Astrocyte (in vitro differentiated cells and primary cell): ENCODE results near the gene ZNF827. TPM values are rescaled to one million over a fixed set of nuclear protein-coding genes. Genes with fewer than 3 reads are reported as not detected.
A peak's percentile ranks its signal among the peaks of the same experiment; 100 is the strongest.
"Not testable (repeated sequence)": the region's sequence is repeated elsewhere in the genome, so short reads cannot be mapped to it uniquely, and the experiment has no call there.

Source experiments
- DNase-seq: peaks from one replicate; pipeline ENCODE4 v3.0.0-alpha.2; 2010; ENCODE audit warnings: low read depth
- FAIRE-seq: peaks from 2 replicates; lab custom pipeline; 2011; peaks lifted over from hg19 to GRCh38; lab: Jason Lieb, UNC
- H2AFZ ChIP-seq: 2 replicates; pipeline ENCODE4 v1.6.0; 2012; ENCODE audit warnings: low read depth, low read length, inconsistent platforms
- H3K27ac ChIP-seq: 2 replicates; pipeline ENCODE4 v1.5.1; 2011; ENCODE audit warnings: low read depth, low read length, inconsistent platforms
- H3K27me3 ChIP-seq: 2 replicates; pipeline ENCODE4 v1.6.0; 2011; ENCODE audit warnings: low read length, inconsistent platforms; ENCODE audit not compliant: insufficient read depth
- H3K36me3 ChIP-seq: 2 replicates; pipeline ENCODE4 v1.5.1; 2011; ENCODE audit warnings: low read length, inconsistent platforms; ENCODE audit not compliant: insufficient read depth
- H3K4me1 ChIP-seq: 2 replicates; pipeline ENCODE4 v1.5.1; 2011; ENCODE audit warnings: low read length, inconsistent platforms; ENCODE audit not compliant: insufficient read depth
- H3K4me2 ChIP-seq: 2 replicates; pipeline ENCODE4 v1.6.0; 2012; ENCODE audit warnings: low read length, inconsistent platforms
- H3K4me3 ChIP-seq: 2 replicates; pipeline ENCODE4 v1.5.1; 2011; ENCODE audit warnings: low read depth, mild to moderate bottlenecking, low read length, inconsistent platforms; ENCODE audit not compliant: insufficient read depth
- H3K79me2 ChIP-seq: 2 replicates; pipeline ENCODE4 v1.6.0; 2012; ENCODE audit warnings: mild to moderate bottlenecking, low read length, inconsistent platforms; ENCODE audit not compliant: insufficient read depth
- H3K9ac ChIP-seq: 2 replicates; pipeline ENCODE4 v1.6.0; 2012; ENCODE audit warnings: mild to moderate bottlenecking, low read length, inconsistent platforms
- H3K9me3 ChIP-seq: 2 replicates; pipeline ENCODE4 v1.5.1; 2012; ENCODE audit warnings: low read depth, mild to moderate bottlenecking, low read length, inconsistent platforms; ENCODE audit not compliant: insufficient read depth
- H4K20me1 ChIP-seq: 2 replicates; pipeline ENCODE4 v1.6.0; 2012; ENCODE audit warnings: low read length, inconsistent platforms; ENCODE audit not compliant: insufficient read depth
- H3K27ac Mint-ChIP-seq: one replicate; pipeline ENCODE4 v1.8.0; 2021; ENCODE audit warnings: mild to moderate bottlenecking, mixed read lengths; ENCODE audit not compliant: unreplicated experiment
- H3K27me3 Mint-ChIP-seq: one replicate; pipeline ENCODE4 v1.8.0; 2021; ENCODE audit warnings: low read depth, mixed read lengths; ENCODE audit not compliant: unreplicated experiment
- H3K36me3 Mint-ChIP-seq: one replicate; pipeline ENCODE4 v1.8.0; 2021; ENCODE audit warnings: low read depth, mixed read lengths; ENCODE audit not compliant: unreplicated experiment
- H3K4me1 Mint-ChIP-seq: one replicate; pipeline ENCODE4 v1.8.0; 2021; ENCODE audit warnings: low read depth, mixed read lengths; ENCODE audit not compliant: unreplicated experiment
- H3K4me3 Mint-ChIP-seq: one replicate; pipeline ENCODE4 v1.8.0; 2021; ENCODE audit warnings: mild to moderate bottlenecking, moderate library complexity, mixed read lengths; ENCODE audit not compliant: unreplicated experiment
- H3K9me3 Mint-ChIP-seq: one replicate; pipeline ENCODE4 v1.8.0; 2021; ENCODE audit warnings: mild to moderate bottlenecking, mixed read lengths; ENCODE audit not compliant: unreplicated experiment
- CTCF ChIP-seq: IDR thresholded peaks from 2 replicates; pipeline ENCODE4 v1.5.1; 2011; ENCODE audit warnings: low read depth, mild to moderate bottlenecking, inconsistent platforms, low read length, moderate library complexity; ENCODE audit not compliant: insufficient read depth
- EZH2 ChIP-seq: IDR thresholded peaks from 2 replicates; pipeline ENCODE4 v1.6.1; 2012; ENCODE audit warnings: mild to moderate bottlenecking, low read length, inconsistent platforms; ENCODE audit not compliant: insufficient read depth
- total RNA-seq: library from RNA; stranded (reverse); gene quantifications from 2 replicates; pipeline ENCODE4 v1.2.1, GENCODE V29; 2021

Gene ZNF827
- total RNA-seq, 1 donor from 2014 or later = 39.7 TPM

DNA sequence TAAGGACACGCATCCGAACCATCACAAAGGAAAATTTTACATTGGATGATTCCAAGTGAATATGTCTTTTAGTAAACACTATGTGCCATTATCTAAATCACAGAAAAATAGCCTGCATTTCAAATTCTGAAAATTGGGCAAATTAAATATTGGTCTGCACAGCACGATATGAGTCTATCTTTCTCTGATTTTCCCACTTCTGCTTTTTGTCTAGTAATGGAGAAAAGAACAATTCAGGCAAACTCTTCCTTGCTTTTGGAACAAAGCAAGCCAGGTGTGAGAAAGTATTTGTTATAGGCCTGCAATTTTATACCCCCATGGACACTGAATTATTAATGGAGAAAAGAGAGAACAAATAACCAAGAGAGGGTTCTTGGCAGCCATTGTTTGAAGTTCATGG lies 97.8 kb downstream of the ZNF827 start:
- no peak overlapping the region for H3K9ac ChIP-seq
- peaks cover 13% of the 10 kb centered on the region for H3K4me1 ChIP-seq
- no peak overlapping the region for H2AFZ ChIP-seq
- H3K27me3 ChIP-seq = no peaks in the 10 kb centered on the region
- H4K20me1 ChIP-seq = no peaks in the 10 kb centered on the region
- FAIRE-seq (no peak), DNase-seq (no peak)
- no peak overlapping the region for H3K27ac Mint-ChIP-seq
- H3K27me3 Mint-ChIP-seq = no peaks in the 10 kb centered on the region
- H3K36me3 ChIP-seq = peaks cover 9% of the 10 kb centered on the region
- H3K4me1 Mint-ChIP-seq = peaks cover 4% of the 10 kb centered on the region
- no peak overlapping the region for H3K4me3 ChIP-seq
- no peaks in the 10 kb centered on the region for H3K79me2 ChIP-seq
- TF ChIP-seq EZH2 (no peak), CTCF (no peak)
- no peak overlapping the region for H3K27ac ChIP-seq
- H3K4me3 Mint-ChIP-seq = no peak overlapping the region
- no peaks in the 10 kb centered on the region for H3K9me3 ChIP-seq
- H3K9me3 Mint-ChIP-seq = no peaks in the 10 kb centered on the region
- no peak overlapping the region for H3K4me2 ChIP-seq
- peaks cover 39% of the 10 kb centered on the region for H3K36me3 Mint-ChIP-seq

GRCh38 chr4:145840162-145840768 lies 98.4 kb downstream of the ZNF827 start:
- H3K4me3 ChIP-seq = no peak overlapping the region
- no peaks in the 10 kb centered on the region for H3K27me3 ChIP-seq
- Mint-ChIP-seq H3K27ac (no peak overlapping the region), H3K27me3 (no peaks in the 10 kb centered on the region), H3K9me3 (no peaks in the 10 kb centered on the region), H3K4me3 (no peak overlapping the region), H3K4me1 (peaks cover 4% of the 10 kb centered on the region), H3K36me3 (peaks cover 34% of the 10 kb centered on the region)
- no peak for FAIRE-seq
- H3K9ac ChIP-seq = no peak overlapping the region
- DNase-seq = peak; percentile 32
- H3K9me3 ChIP-seq = no peaks in the 10 kb centered on the region
- H4K20me1 ChIP-seq = no peaks in the 10 kb centered on the region
- no peak overlapping the region for H3K27ac ChIP-seq
- H3K79me2 ChIP-seq = no peaks in the 10 kb centered on the region
- no peak for TF ChIP-seq EZH2
- peak; percentile 51 for TF ChIP-seq CTCF
- H3K4me2 ChIP-seq = no peak overlapping the region
- peaks cover 9% of the 10 kb centered on the region for H3K36me3 ChIP-seq
- no peak overlapping the region for H2AFZ ChIP-seq
- peaks cover 13% of the 10 kb centered on the region for H3K4me1 ChIP-seq

GRCh38 chr4:145839151-145839550 lies 99.5 kb downstream of the ZNF827 start:
- peaks cover 4% of the 10 kb centered on the region for H3K4me1 Mint-ChIP-seq
- H4K20me1 ChIP-seq = no peaks in the 10 kb centered on the region
- H3K9me3 ChIP-seq = no peaks in the 10 kb centered on the region
- peak overlapping the region; percentile 69 for H3K27ac Mint-ChIP-seq
- H3K4me2 ChIP-seq = no peak overlapping the region
- peaks cover 9% of the 10 kb centered on the region for H3K36me3 ChIP-seq
- H3K4me3 ChIP-seq = no peak overlapping the region
- no peak overlapping the region for H3K4me3 Mint-ChIP-seq
- no peak for TF ChIP-seq CTCF
- TF ChIP-seq EZH2 = no peak
- no peak overlapping the region for H3K9ac ChIP-seq
- H3K36me3 Mint-ChIP-seq = peaks cover 27% of the 10 kb centered on the region
- H3K27me3 ChIP-seq = no peaks in the 10 kb centered on the region
- H3K27me3 Mint-ChIP-seq = no peaks in the 10 kb centered on the region
- peaks cover 13% of the 10 kb centered on the region for H3K4me1 ChIP-seq
- no peak overlapping the region for H3K27ac ChIP-seq
- H3K79me2 ChIP-seq = no peaks in the 10 kb centered on the region
- H3K9me3 Mint-ChIP-seq = no peaks in the 10 kb centered on the region
- no peak overlapping the region for H2AFZ ChIP-seq
- no peak for FAIRE-seq
- DNase-seq = peak; percentile 74

DNA sequence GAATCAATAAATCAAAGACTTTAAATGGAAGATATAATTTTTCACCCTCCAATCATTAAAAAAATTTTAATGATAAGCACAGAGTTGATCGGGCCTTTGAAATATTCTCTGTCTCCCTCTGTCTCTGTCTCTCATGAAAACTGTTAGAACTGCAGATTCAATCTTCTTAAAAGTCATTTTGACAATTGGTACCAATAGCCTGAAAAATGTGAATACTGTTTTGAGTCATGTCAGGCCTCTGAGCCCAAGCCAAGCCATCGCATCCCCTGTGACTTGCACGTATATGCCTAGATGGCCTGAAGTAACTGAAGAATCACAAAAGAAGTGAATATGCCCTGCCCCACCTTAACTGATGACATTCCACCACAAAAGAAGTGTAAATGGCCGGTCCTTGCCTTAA lies 106.2 kb downstream of the ZNF827 start:
- not testable (repeated sequence) for H3K9me3 ChIP-seq, H3K36me3 ChIP-seq, H3K27me3 Mint-ChIP-seq, H3K9ac ChIP-seq, H3K27ac Mint-ChIP-seq, H3K4me1 Mint-ChIP-seq, H3K4me2 ChIP-seq, H3K4me3 Mint-ChIP-seq, H3K27me3 ChIP-seq, H3K27ac ChIP-seq, DNase-seq, H4K20me1 ChIP-seq, H3K9me3 Mint-ChIP-seq, H3K4me1 ChIP-seq, H3K79me2 ChIP-seq, H3K4me3 ChIP-seq, H2AFZ ChIP-seq, H3K36me3 Mint-ChIP-seq, FAIRE-seq
